ENCODE measurements around the gene FBXO45. TPM values are rescaled to one million over a fixed set of nuclear protein-coding genes. Genes with fewer than 3 reads are reported as not detected.
A peak's percentile ranks its signal among the peaks of the same experiment; 100 is the strongest.

FBXO45 gene
- total RNA-seq, 2 donors from 2014 or later, result 15.9 to 16.4 TPM

DNA sequence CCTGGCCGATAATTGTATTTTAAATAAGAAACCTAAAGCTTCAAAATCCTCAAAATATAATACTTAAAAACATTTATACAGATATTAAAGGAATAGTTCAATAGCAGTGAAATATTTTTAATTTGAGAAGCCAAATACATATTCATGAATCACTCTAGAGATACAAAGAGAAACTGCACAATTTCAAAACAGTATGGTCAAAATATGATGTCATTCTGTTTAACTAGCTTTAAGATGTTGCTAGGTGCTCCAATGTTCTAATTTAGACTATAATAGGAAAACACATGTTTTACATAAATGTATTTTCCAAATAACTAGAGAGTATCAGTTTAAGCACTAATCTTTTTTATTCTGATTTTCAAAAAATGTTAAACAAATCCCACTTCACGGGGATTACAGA, 60.8 kb downstream of the FBXO45 start:
- H3K36me3 ChIP-seq (ENCODE audit: control insufficient read depth, insufficient read depth, low read length), result no peaks in the 10 kb centered on the region
- no peak overlapping the region for H3K27ac ChIP-seq (ENCODE audit: low read depth, low read length)
- H3K27me3 ChIP-seq (ENCODE audit: control insufficient read depth, insufficient read depth, low read length, poor library complexity, severe bottlenecking), result no peaks in the 10 kb centered on the region
- no peaks in the 10 kb centered on the region for H3K4me1 ChIP-seq (ENCODE audit: control insufficient read depth, insufficient read depth, low read length)
- H3K9me3 Mint-ChIP-seq, result no peaks in the 10 kb centered on the region
- H3K9ac ChIP-seq (ENCODE audit: extremely low read depth, low read length, poor library complexity, severe bottlenecking), result no peak overlapping the region
- WGBS, 2 experiments (ENCODE audit: insufficient coverage in 1 of 2, insufficient read length in 1 of 2), result 92 to 100% methylated on average over 1 of the region's 2 CpGs
- DNase-seq, result no peak
- H3K4me1 Mint-ChIP-seq, result peaks cover 15% of the 10 kb centered on the region
- no peak overlapping the region for H3K27ac Mint-ChIP-seq
- no peaks in the 10 kb centered on the region for H3K9me3 ChIP-seq (ENCODE audit: control insufficient read depth, low read length)
- H3K4me3 ChIP-seq (ENCODE audit: low read length), result no peak overlapping the region
- peaks cover 5% of the 10 kb centered on the region for H3K27me3 Mint-ChIP-seq (ENCODE audit: insufficient read depth)
- no peak overlapping the region for H3K4me3 Mint-ChIP-seq
- no peaks in the 10 kb centered on the region for H3K36me3 Mint-ChIP-seq (ENCODE audit: low read depth)
- TF ChIP-seq, protein P1, sequence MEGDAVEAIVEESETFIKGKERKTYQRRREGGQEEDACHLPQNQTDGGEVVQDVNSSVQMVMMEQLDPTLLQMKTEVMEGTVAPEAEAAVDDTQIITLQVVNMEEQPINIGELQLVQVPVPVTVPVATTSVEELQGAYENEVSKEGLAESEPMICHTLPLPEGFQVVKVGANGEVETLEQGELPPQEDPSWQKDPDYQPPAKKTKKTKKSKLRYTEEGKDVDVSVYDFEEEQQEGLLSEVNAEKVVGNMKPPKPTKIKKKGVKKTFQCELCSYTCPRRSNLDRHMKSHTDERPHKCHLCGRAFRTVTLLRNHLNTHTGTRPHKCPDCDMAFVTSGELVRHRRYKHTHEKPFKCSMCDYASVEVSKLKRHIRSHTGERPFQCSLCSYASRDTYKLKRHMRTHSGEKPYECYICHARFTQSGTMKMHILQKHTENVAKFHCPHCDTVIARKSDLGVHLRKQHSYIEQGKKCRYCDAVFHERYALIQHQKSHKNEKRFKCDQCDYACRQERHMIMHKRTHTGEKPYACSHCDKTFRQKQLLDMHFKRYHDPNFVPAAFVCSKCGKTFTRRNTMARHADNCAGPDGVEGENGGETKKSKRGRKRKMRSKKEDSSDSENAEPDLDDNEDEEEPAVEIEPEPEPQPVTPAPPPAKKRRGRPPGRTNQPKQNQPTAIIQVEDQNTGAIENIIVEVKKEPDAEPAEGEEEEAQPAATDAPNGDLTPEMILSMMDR (conservative IDR thresholded peaks at IDR 0.05), result no peak

DNA sequence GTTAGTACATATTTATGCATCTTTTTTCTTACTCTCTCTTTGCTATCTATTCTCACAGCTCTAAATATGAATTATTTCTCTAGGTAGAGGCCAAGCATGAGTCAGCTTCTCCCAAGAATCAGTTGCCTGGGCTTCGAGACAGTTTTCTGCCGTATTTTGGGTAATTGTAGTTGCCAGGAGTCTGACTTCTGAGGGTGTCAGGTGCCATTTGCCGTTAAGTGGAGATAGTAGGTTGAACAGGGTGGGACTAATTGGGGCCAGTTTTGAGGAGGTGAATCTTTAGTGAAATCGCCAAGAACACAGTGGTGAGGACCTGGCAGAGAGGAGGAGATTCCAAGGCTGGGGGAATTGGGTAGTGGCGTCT, 63.2 kb downstream of the FBXO45 start:
- H3K27me3 Mint-ChIP-seq (ENCODE audit: insufficient read depth), result peaks cover 5% of the 10 kb centered on the region
- H3K9me3 Mint-ChIP-seq, result no peaks in the 10 kb centered on the region
- H3K4me3 Mint-ChIP-seq, result peak overlapping the region; percentile 80
- no peak for DNase-seq
- H3K27ac Mint-ChIP-seq, result peak overlapping the region; percentile 97
- H3K36me3 ChIP-seq (ENCODE audit: control insufficient read depth, insufficient read depth, low read length), result no peaks in the 10 kb centered on the region
- H3K4me1 Mint-ChIP-seq, result peaks cover 16% of the 10 kb centered on the region
- H3K9ac ChIP-seq (ENCODE audit: extremely low read depth, low read length, poor library complexity, severe bottlenecking), result peak overlapping the region; percentile 77
- TF ChIP-seq, protein P1 (conservative IDR thresholded peaks at IDR 0.05), result no peak
- H3K4me1 ChIP-seq (ENCODE audit: control insufficient read depth, insufficient read depth, low read length), result no peaks in the 10 kb centered on the region
- peak overlapping the region; percentile 93 for H3K27ac ChIP-seq (ENCODE audit: low read depth, low read length)
- no peaks in the 10 kb centered on the region for H3K9me3 ChIP-seq (ENCODE audit: control insufficient read depth, low read length)
- peak overlapping the region; percentile 84 for H3K4me3 ChIP-seq (ENCODE audit: low read length)
- no peaks in the 10 kb centered on the region for H3K27me3 ChIP-seq (ENCODE audit: control insufficient read depth, insufficient read depth, low read length, poor library complexity, severe bottlenecking)
- 61 to 67% methylated on average over 1 to 5 of the region's 5 CpGs for WGBS, 2 experiments (ENCODE audit: insufficient coverage in 1 of 2, insufficient read length in 1 of 2)
- no peaks in the 10 kb centered on the region for H3K36me3 Mint-ChIP-seq (ENCODE audit: low read depth)

DNA sequence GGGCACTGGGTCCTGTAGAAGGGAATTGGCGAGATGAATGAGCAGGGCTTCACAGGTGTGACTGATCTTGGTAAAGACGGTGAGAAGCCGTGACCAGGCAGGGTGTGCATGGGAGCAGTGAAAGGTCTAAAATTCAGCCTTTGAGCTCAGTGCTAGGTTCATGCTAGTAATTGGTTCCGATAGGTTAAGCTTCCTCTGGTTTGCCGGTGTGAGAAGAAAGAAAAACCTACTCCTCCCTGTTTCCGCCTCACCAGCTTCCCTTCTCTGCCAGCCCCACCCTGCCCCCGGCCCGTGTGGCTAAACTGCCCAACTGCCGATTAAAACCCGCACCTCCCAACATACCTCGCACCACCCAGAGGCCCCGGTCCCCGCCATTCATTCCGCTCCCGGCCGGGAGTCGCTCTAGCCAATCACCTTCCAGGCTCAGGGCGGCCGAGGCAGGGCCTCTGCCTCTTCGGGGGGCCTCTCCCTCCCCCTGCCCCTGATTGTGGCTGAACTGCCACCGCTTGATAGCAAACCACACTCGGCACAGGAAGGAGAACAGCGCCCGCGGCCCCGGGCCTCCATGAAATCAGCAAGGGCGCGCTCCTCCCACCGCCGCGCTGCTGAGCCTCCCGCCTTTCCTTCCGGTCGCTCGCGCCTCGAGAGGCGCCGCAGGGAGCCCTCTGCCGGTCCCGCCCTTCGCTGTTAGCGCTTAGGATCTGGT, 63.7 kb downstream of the FBXO45 start:
- 0 to 2% methylated on average over 7 to 43 of the region's 43 CpGs for WGBS, 2 experiments (ENCODE audit: insufficient coverage in 1 of 2, insufficient read length in 1 of 2)
- peaks cover 5% of the 10 kb centered on the region for H3K27me3 Mint-ChIP-seq (ENCODE audit: insufficient read depth)
- Histone ChIP-seq H3K4me3 (ENCODE audit: low read length) (peak overlapping the region; percentile 84), H3K9ac (ENCODE audit: extremely low read depth, low read length, poor library complexity, severe bottlenecking) (peak overlapping the region; percentile 77), H3K9me3 (ENCODE audit: control insufficient read depth, low read length) (no peaks in the 10 kb centered on the region), H3K27ac (ENCODE audit: low read depth, low read length) (peak overlapping the region; percentile 93), H3K4me1 (ENCODE audit: control insufficient read depth, insufficient read depth, low read length) (no peaks in the 10 kb centered on the region), H3K27me3 (ENCODE audit: control insufficient read depth, insufficient read depth, low read length, poor library complexity, severe bottlenecking) (no peaks in the 10 kb centered on the region), H3K36me3 (ENCODE audit: control insufficient read depth, insufficient read depth, low read length) (no peaks in the 10 kb centered on the region)
- DNase-seq, result peak; percentile 97
- H3K27ac Mint-ChIP-seq, result peak overlapping the region; percentile 97
- H3K9me3 Mint-ChIP-seq, result no peaks in the 10 kb centered on the region
- H3K4me3 Mint-ChIP-seq, result peak overlapping the region; percentile 80
- H3K4me1 Mint-ChIP-seq, result peaks cover 16% of the 10 kb centered on the region
- no peaks in the 10 kb centered on the region for H3K36me3 Mint-ChIP-seq (ENCODE audit: low read depth)
- TF ChIP-seq, protein P1 (conservative IDR thresholded peaks at IDR 0.05), result peak; percentile 19
